Endothelial cell (in vitro differentiated cells): ENCODE measurements around the gene PHETA1. TPM values are rescaled to one million over a fixed set of nuclear protein-coding genes. Genes with fewer than 3 reads are reported as not detected.
A peak's percentile ranks its signal among the peaks of the same experiment; 100 is the strongest.
"Not testable (repeated sequence)": the region's sequence is repeated elsewhere in the genome, so short reads cannot be mapped to it uniquely, and the experiment has no call there.

Experiments used
- DNase-seq: peaks from one replicate; pipeline ENCODE4 v3.0.0; 2021; ENCODE audit warnings: low spot score
- H3K27ac Mint-ChIP-seq: one replicate; pipeline ENCODE4 v1.8.0; 2021; ENCODE audit warnings: mixed read lengths, inconsistent platforms; ENCODE audit not compliant: unreplicated experiment
- H3K27me3 Mint-ChIP-seq: one replicate; pipeline ENCODE4 v1.8.0; 2021; ENCODE audit warnings: mild to moderate bottlenecking, moderate library complexity, mixed read lengths, inconsistent platforms; ENCODE audit not compliant: unreplicated experiment
- H3K36me3 Mint-ChIP-seq: one replicate; pipeline ENCODE4 v1.8.0; 2021; ENCODE audit warnings: mild to moderate bottlenecking, low read depth, mixed read lengths, inconsistent platforms; ENCODE audit not compliant: unreplicated experiment
- H3K4me1 Mint-ChIP-seq: one replicate; pipeline ENCODE4 v1.8.0; 2021; ENCODE audit warnings: mild to moderate bottlenecking, mixed read lengths, inconsistent platforms; ENCODE audit not compliant: unreplicated experiment
- H3K4me3 Mint-ChIP-seq: one replicate; pipeline ENCODE4 v1.8.0; 2021; ENCODE audit warnings: mild to moderate bottlenecking, mixed read lengths, inconsistent platforms; ENCODE audit not compliant: unreplicated experiment
- H3K9me3 Mint-ChIP-seq: one replicate; pipeline ENCODE4 v1.8.0; 2021; ENCODE audit warnings: mixed read lengths, inconsistent platforms; ENCODE audit not compliant: unreplicated experiment
- CTCF ChIP-seq: fragments of 200-600 bp; sonication (generic); IDR thresholded peaks from one replicate; pipeline ENCODE4 v1.5.0; 2021; ENCODE audit warnings: antibody characterized with exemption; ENCODE audit not compliant: unreplicated experiment
- total RNA-seq: library from RNA; stranded (reverse); fragmentation: NEBNext Ultra II Directional; extraction: Animal tissue kit (Norgen Biotek cat#: 25700); gene quantifications from one replicate; pipeline ENCODE4 v1.2.1, GENCODE V29; 2021; ENCODE audit not compliant: unreplicated experiment

The PHETA1 gene
- total RNA-seq, 1 donor from 2014 or later, result 14.8 TPM

GRCh38 chr12:111384596-111384995 is 15.7 kb upstream of the PHETA1 start:
- no peaks in the 10 kb centered on the region for H3K36me3 Mint-ChIP-seq
- DNase-seq, result no peak
- no peak overlapping the region for H3K4me3 Mint-ChIP-seq
- H3K4me1 Mint-ChIP-seq, result no peaks in the 10 kb centered on the region
- no peak overlapping the region for H3K27ac Mint-ChIP-seq
- TF ChIP-seq CTCF, result no peak
- H3K27me3 Mint-ChIP-seq, result peaks cover 5% of the 10 kb centered on the region
- no peaks in the 10 kb centered on the region for H3K9me3 Mint-ChIP-seq

GRCh38 chr12:111379942-111380554 is 11.2 kb upstream of the PHETA1 start:
- Mint-ChIP-seq H3K27ac (no peak overlapping the region), H3K9me3 (no peaks in the 10 kb centered on the region), H3K27me3 (peaks cover 2% of the 10 kb centered on the region), H3K36me3 (peaks cover 7% of the 10 kb centered on the region), H3K4me1 (no peaks in the 10 kb centered on the region), H3K4me3 (no peak overlapping the region)
- DNase-seq, result no peak
- no peak for TF ChIP-seq CTCF

- Mint-ChIP-seq H3K27ac (no peak overlapping the region), H3K4me1 (no peaks in the 10 kb centered on the region), H3K27me3 (peaks cover 3% of the 10 kb centered on the region), H3K4me3 (no peak overlapping the region), H3K9me3 (no peaks in the 10 kb centered on the region), H3K36me3 (peaks cover 13% of the 10 kb centered on the region)
- no peak for TF ChIP-seq CTCF
- no peak for DNase-seq
Observed at GRCh38 chr12:111377440-111377839, 8.5 kb upstream of the PHETA1 start.

GRCh38 chr12:111373231-111373630 is 4.3 kb upstream of the PHETA1 start:
- H3K27ac Mint-ChIP-seq, H3K4me3 Mint-ChIP-seq, H3K4me1 Mint-ChIP-seq, H3K9me3 Mint-ChIP-seq, DNase-seq, H3K27me3 Mint-ChIP-seq: not testable (repeated sequence)
- H3K36me3 Mint-ChIP-seq, result peaks cover 14% of the 10 kb centered on the region

GRCh38 chr12:111369496-111370220 is 763 bp upstream of the PHETA1 start:
- peaks cover 7% of the 10 kb centered on the region for H3K27me3 Mint-ChIP-seq
- no peak for TF ChIP-seq CTCF
- peaks cover 21% of the 10 kb centered on the region for H3K36me3 Mint-ChIP-seq
- H3K4me3 Mint-ChIP-seq, result peak overlapping the region; percentile 83
- H3K4me1 Mint-ChIP-seq, result peaks cover 19% of the 10 kb centered on the region
- H3K27ac Mint-ChIP-seq, result peak overlapping the region; percentile 57
- no peaks in the 10 kb centered on the region for H3K9me3 Mint-ChIP-seq
- DNase-seq, result no peak
